Upper lobe of left lung (tissue), 4 donors: ENCODE data around the gene HDAC3.

Experiments used
- POLR2A ChIP-seq, 4 donors: fragments of 450-650 bp; IDR thresholded peaks; one replicate each; pipeline ENCODE4 v1.5.1; 2016 to 2017; ENCODE audit warnings: antibody characterized with exemption in 4 of 4, mild to moderate bottlenecking in 2 of 4
- POLR2AphosphoS5 ChIP-seq, 2 donors: sonication (generic); formaldehyde crosslinking; IDR thresholded peaks; one replicate each; pipeline ENCODE4 v1.5.1; 2017; ENCODE audit warnings: antibody characterized with exemption in 2 of 2
- TF ChIP-seq, protein P1 (sequence below), 6 experiments: fragments of 450-650 bp in 4 of 6; fragments of 200-600 bp in 2 of 6; sonication (generic) in 2 of 6; IDR thresholded peaks; one replicate each; pipeline ENCODE4 v1.5.1; 2016 to 2019; ENCODE audit warnings: antibody characterized with exemption in 6 of 6

DNA sequence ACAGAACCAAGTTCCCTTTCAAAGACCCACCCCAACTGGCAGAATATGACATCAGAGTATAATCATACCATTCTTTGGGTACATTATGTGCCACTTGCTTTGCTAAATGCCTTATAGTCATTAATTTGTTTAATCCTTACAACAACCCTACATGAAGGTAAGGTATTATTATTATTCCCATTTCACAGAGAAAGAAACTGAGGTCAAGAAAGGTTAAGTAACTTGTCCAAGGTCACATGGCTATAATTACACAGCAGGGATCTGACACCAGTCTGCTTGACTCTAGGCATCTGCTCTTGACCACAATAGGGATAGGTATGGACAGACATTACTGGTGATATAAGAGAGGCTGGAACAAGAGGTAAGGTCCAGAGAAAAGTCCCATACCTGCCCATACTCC lies 13.3 kb upstream of the HDAC3 start:
- TF ChIP-seq, protein P1, sequence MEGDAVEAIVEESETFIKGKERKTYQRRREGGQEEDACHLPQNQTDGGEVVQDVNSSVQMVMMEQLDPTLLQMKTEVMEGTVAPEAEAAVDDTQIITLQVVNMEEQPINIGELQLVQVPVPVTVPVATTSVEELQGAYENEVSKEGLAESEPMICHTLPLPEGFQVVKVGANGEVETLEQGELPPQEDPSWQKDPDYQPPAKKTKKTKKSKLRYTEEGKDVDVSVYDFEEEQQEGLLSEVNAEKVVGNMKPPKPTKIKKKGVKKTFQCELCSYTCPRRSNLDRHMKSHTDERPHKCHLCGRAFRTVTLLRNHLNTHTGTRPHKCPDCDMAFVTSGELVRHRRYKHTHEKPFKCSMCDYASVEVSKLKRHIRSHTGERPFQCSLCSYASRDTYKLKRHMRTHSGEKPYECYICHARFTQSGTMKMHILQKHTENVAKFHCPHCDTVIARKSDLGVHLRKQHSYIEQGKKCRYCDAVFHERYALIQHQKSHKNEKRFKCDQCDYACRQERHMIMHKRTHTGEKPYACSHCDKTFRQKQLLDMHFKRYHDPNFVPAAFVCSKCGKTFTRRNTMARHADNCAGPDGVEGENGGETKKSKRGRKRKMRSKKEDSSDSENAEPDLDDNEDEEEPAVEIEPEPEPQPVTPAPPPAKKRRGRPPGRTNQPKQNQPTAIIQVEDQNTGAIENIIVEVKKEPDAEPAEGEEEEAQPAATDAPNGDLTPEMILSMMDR (IDR thresholded peaks at IDR 0.05), result no peak
- TF ChIP-seq POLR2A (IDR thresholded peaks at IDR 0.05) (no peak), POLR2AphosphoS5 (IDR thresholded peaks at IDR 0.05) (no peak)
